Measurements from ENCODE around the gene PRLR.
A peak's percentile ranks its signal among the peaks of the same experiment; 100 is the strongest.

The PRLR gene

GRCh38 chr5:35194635-35195471, 35.4 kb downstream of the PRLR start:
- no peak for TF ChIP-seq CTCF (IDR thresholded peaks at IDR 0.05)

- no peak for TF ChIP-seq CTCF (IDR thresholded peaks at IDR 0.05)
These were observed 37.8 kb downstream of the PRLR start for GRCh38 chr5:35192506-35192905.

GRCh38 chr5:35188031-35188457, 42.2 kb downstream of the PRLR start:
- TF ChIP-seq CTCF (IDR thresholded peaks at IDR 0.05): no peak

GRCh38 chr5:35186749-35187148, 43.5 kb downstream of the PRLR start:
- no peak for TF ChIP-seq CTCF (IDR thresholded peaks at IDR 0.05)

GRCh38 chr5:35185518-35185917, 44.8 kb downstream of the PRLR start:
- no peak for TF ChIP-seq CTCF (IDR thresholded peaks at IDR 0.05)

GRCh38 chr5:35183556-35183955, 46.7 kb downstream of the PRLR start:
- TF ChIP-seq CTCF (IDR thresholded peaks at IDR 0.05): no peak

- peak; percentile 62 for TF ChIP-seq CTCF (IDR thresholded peaks at IDR 0.05)
These were observed 47.3 kb downstream of the PRLR start for GRCh38 chr5:35182910-35183535.

Measured in LNCAP (cell line).